Measurements from ENCODE around the gene ENTPD2.

Gene ENTPD2

DNA sequence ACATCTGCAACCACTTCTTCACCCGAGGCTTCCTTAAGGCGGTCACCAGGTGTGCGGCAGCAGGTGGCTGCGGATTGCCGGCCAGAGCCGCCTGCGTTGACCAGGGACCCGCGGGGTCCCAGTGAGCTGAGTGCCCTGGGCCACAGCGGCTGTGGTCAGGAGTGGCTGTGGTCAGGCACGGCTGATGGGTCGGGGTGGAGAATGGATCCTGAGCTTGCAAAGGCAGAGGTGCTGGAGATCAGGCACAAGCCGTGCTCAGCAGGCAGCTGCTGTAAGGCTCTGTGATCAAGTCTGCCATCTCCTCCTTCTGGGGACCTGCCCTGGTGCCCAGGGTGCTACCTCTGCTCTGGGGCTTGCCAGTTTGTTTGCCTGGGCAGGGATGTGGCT lies 25.5 kb upstream of the ENTPD2 start:
- DNase-seq (ENCODE audit: low read depth) = no peak

DNA sequence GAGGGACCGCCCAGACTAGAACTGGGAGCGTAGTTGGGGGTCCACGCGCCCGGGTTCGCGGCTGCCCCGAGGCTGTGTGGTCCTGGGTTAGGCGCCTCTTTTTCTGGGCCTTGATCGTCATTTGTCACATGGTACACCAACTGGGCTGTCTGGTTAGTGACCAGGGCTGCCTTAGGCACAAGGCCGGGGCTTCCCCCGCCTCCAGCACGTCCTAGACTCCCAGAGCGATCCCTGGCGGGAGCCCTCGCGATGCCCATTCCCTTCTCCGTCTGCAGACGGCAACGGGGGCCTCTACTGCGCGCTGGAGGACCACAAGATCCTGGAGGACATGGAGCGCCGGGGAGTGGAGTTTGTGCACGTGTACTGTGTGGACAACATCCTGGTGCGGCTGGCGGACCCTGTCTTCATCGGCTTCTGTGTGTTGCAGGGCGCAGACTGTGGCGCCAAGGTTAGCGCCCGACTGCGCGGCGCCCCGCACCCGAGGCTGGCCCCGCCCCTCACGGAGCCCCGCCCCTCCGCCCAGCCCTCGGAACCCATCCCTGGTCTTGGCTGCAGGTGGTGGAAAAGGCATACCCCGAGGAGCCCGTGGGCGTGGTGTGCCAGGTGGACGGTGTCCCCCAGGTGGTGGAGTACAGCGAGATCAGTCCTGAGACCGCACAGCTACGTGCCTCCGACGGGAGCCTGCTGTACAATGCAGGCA lies 25.0 kb upstream of the ENTPD2 start:
- no peak for DNase-seq (ENCODE audit: low read depth)

DNA sequence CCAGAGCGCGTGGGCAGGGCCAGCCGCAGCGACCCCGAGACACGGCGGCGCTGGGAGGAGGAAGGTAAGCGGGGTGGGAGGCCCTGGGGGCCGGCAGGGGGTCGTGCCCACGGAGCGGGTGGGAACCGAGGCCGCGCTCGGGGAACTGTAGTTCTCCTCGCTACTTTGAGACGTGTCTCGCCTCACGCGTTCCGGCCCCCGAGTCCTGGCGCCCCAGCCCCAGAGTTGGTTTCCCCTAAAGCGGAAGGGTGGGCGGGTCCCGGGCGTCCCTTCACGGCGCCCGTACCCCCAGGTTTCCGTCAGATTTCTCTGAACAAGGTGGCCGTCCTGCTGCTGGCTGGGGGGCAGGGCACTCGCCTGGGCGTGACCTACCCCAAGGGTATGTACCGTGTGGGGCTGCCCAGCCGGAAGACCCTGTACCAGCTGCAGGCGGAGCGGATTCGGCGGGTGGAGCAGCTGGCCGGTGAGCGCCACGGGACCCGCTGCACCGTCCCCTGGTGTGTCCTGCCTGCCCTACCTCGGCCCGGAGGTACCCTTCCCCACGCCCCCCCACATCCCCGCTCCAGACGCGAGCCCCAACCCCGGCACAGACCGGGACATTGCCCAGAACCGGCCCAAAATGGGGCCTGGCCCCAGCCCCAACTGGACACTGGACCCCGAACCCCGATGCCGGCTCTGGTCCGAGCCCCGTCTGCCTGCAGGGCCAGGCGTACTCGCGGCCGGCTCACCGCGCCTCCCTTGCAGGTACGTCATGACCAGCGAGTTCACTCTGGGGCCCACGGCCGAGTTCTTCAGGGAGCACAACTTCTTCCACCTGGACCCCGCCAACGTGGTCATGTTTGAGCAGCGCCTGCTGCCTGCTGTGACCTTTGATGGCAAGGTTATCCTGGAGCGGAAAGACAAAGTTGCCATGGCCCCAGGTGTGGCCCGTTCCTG lies 24.2 kb upstream of the ENTPD2 start:
- DNase-seq (ENCODE audit: low read depth) = no peak

DNA sequence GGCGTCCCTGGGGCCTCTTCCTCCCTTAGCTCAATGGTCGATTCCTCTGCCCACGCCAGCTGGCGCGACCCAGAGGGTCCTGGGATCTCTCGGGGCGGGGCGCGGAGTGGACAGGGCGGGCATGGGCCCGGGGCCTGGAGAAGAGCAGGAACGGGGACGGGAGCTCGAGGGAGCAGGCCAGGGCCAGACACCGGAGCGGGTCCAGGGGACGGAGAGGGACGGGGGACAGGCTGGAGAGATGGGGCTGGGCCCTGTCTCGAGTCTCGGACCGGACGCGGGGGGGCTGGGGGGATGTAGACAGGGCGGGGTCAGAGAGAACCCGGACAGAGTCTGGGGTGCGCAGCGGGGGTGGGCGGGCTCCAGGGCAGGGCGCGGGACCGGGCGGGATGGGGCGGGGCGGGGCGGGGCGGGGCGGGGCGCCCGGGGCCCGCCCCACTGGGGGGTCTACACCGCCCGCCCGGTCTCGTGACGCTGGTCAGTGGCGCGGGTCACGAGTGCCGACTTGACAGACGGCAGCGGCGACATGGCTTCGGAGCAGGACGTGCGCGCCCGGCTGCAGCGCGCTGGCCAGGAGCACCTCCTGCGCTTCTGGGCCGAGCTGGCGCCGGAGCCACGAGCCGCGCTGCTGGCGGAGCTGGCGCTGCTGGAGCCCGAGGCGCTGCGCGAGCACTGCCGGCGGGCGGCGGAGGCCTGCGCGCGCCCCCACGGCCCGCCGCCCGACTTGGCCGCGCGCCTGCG lies 23.3 kb upstream of the ENTPD2 start, which contains the start of gene UAP1L1:
TSS of gene UAP1L1 (plus strand) at position 508 of the 738 bp plus-strand sequence. CDS start at position 524, 16 bp downstream.
- DNase-seq (ENCODE audit: low read depth) = no peak

DNA sequence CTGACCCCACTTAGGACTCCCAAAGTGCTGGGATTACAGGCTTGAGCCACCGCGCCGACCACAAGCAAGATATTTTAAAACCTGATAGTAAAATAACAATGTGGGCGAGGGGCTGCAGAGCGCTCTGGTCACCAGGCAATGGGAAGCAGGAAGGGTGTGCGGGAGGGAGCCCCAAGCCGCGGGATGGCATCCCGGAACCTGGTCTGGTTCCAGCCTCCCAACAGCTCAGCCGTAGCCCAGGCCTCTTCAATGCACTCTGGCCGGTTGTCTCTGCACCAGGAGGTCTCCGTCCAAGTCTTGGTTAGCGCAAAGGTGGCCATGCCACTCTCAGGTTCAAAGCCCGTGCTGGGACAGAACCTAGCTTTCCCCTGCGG lies 22.8 kb upstream of the ENTPD2 start:
- no peak for DNase-seq (ENCODE audit: low read depth)

DNA sequence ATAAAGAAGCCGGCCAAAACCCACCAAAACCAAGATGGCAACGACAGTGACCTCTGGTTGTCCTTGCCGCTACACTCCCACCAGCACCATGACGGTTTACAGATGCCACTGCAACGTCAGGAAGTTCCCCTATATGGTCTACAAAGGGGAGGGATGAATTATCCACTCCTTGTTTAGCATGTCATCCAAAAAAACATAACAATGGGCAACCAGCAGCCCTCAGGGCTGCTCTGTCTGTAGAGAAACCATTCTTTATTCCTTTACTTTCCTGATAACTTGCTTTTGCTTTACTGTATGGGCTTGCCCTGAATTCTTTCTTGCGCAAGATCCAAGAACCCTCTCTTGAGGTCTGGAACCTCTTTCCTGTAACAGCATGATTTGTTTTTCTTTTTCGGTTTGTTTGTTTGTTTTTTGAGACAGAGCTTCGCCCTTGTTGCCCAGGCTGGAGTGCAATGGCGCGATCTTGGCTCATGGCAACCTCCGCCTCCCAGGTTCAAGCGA lies 21.5 kb upstream of the ENTPD2 start:
- DNase-seq (ENCODE audit: low read depth) = no peak

DNA sequence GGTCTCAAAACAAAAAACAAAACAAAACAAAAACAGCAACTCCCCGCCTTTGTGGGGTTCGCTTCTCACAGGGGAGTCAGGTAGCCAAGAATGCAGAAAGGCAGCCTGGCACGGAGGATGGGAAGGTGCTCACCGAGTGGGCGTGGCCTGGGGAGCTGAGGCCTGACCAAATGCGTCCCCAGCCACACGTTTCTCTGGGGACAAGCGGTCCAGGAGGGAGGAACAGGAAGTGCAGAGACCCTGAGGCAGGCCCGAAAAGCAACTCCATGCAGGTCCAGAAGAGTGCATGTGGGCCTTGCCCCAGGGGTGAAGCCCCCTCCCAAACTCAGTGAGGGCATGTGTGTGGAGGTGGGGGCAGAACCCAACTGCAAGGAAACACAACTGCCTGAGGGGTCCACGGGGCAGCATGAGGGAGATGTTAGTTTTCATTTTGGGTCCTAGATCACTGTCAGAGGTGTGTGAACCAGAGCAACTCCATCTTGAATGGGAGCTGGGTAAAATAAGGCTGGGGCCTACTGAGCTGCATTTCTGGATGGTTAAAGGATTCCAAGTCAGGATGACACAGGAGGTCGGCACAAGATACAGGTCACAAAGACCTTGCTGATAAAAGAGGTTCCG lies 20.9 kb upstream of the ENTPD2 start:
- DNase-seq (ENCODE audit: low read depth) = no peak

DNA sequence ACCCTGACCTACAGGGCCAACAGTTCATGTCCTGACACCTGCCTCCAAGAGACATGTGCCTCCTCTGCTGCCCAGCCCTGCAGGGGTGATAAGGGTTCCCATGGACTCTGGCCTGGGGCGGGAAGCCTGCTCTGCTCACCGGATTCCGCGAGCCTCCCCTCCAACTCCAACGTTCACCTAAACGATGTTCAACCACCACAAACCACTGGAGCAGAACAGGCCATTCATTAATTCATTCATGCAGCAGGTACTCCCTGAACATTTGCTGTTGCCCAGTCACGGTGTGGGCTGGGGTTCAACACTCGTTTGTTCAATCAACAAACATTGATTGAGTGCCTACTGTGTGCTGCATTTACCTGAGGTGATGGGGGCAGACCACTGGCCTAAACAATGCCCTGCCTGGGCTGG lies 20.1 kb upstream of the ENTPD2 start:
- no peak for DNase-seq (ENCODE audit: low read depth)

DNA sequence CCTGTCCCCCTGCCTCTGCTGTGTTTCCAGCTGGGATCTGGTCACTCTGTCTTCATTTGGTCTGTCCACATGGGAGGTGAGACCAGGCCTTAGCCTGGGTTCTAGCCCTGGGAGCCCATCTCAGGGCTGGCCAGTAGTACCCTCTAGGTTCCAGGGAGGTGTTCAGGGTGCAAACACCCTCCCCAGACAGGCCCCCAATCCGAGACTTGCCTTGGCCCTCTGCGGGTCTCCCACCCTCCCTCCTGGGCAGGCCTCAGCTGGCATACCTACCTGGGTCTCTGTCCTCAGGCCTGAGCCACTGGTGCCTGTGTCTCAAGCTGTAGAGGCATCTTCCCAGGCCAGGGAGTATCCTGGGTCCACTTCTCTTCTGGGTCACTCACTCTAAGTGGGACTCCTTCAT lies 17.4 kb upstream of the ENTPD2 start:
- no peak for DNase-seq (ENCODE audit: low read depth)

DNA sequence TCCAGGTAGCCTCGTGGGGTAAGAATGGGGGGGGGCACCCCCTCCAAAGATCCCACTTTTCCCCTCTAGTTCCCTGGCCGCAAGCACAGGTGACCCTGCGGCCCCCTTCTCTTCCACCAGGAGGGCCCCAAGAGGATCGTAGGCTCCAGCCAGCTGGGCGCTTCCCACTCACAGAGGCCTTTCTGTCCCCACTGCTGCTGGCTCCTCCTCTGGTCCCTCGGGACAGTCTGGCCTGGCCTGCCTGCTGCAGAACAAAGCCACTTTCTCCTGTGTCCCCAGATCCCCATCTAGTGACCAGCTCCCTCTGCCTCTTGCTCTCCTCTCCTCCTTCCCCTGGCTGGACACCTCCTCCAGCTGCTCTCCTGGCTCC lies 17.0 kb upstream of the ENTPD2 start:
- no peak for DNase-seq (ENCODE audit: low read depth)

DNA sequence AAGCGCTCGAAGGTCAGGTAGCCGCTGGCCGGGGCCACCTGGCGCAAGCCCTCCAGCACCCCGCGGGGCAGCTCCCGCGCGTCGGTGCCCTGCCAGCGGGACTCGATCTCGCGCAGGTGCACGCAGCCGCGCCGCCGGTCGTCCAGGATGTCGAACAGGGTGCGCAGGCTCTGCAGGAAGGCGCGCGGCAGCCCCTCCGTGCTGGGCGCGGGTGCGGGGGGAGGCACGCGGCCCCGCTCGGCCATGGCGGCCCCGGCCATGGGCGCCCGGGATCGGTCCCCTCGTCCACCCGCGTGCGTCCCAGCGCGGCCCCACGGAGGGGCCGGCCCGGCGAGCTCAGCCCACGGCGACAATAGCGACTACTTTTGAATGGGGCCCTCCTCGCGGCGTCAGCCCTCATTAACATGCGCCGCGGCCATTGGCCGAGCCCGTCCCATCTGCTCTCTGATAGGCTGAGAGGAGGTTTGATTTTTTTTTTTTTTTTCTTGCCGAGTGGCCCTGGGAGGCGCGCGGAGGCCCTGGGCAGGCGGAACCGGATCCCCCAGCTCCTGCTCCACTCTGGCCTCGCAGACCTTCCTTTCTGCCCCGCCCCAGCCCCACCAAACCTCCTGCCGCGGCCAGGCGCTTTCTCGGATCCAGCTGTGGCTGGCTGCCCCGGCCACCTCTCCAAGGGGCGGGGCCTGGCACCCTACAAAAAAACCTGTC lies 16.5 kb upstream of the ENTPD2 start, which contains the start of gene SAPCD2:
TSS of gene SAPCD2 (minus strand) at position 357 of the 705 bp plus-strand sequence. CDS start at position 260, 97 bp downstream.
- peak; percentile 71 for DNase-seq (ENCODE audit: low read depth)

DNA sequence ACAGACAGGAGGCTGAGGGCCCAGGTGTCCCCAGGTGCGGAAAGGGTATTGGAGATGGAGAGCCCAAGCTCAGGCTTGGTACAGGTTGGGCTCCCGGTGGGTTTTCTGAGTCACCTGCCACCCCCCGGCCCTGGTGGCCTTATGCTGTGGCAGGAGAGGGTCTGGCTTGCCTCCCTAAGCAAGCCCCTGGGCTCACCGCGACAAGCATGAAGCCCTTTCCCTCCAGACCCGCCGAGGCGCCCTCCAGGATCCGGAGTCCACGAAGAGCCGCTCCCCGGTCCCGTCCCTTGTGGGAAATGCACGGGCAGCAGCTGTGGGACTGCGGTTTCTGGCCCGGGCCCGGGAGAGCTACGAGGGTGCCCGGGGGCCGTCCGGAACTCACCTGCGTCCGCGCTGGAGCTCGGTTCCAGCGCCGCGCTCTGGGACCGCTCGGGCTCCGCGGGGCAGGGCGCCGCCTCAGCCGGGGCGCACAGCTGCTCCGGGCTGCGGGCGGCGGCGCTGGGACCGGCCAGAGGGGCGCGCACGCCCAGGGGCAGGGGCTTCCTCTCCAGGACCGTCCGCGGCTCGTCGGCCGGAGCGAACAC lies 15.7 kb upstream of the ENTPD2 start:
- no peak for DNase-seq (ENCODE audit: low read depth)

DNA sequence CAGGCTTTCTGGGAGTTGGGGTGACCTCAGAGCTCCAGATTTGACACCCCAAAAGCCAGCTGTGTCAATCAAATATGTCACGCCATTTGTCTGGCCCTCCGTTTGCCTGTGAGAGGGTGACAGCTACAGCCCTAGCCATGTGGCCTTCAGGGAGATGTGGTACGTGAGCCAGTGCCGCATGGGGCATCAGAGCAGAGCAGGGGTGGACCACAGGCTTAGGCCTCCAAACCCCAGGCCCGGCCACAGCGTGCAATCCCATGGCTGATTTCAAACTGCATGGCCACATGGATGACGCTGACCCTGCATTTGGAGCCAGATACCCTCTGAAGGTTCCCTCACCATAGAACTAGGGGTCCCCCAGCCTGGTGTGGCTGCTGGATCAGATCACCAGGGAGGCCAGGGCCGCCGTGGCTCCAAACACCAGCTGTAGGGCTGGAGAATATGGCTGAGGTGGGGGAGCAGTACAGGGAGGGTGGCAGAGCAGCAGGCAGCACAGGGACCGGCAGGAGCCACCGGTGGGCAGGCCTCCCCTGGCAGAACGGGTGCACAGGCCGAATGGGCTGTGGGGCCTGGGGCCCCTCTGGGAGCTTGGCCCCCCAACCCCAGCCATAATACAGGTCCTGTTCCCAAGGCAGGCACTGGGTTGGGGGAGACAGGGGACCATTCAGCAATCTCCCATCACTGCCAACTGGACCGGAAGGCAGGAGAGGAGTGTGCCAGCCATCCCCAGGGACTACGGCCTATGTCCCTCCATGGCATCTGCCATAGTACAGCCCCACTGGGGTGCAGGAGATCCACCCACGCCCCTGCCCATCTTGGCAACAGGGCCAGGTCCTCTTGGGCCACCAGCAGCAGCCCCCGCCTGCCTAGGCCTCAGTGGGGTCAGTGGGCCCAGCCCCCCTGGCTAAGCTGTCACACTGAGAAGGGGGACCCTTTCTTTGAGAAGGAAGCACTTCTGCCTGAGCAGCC lies 15.0 kb upstream of the ENTPD2 start:
- no peak for DNase-seq (ENCODE audit: low read depth)

DNA sequence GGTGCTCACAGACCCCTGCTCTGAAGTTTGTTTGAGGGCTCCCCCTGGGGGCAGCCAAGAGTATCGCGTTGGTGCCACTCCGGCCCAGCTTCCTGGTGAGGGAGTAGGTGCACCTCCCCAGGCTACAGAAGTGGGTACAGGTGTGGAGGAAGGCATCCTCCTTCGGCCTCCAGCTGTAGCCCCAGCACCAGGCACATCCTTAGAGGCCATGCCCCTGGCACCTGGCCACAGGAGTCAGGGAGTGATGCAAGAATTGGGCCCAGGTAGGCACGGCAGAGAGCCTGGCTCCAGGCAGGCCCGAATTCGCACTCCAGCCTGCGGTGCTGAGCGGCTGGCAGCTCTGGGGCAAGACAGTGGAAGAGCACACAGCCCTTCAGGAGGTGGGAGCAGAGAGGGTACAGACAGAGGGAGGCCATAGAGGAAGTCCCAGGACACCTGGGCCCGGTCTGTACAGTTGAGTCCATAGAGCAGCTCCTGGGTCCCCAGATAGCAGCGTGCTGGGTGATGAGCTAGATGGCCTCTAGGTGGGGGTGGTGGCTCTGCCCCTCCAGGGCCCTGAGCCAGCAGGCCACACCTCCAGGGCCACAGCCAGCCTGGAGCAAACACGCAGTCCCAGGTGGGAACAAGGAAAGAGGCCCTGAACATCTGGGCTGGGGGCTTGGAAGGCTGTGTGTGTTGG lies 14.1 kb upstream of the ENTPD2 start:
- DNase-seq (ENCODE audit: low read depth) = peak; percentile 81

DNA sequence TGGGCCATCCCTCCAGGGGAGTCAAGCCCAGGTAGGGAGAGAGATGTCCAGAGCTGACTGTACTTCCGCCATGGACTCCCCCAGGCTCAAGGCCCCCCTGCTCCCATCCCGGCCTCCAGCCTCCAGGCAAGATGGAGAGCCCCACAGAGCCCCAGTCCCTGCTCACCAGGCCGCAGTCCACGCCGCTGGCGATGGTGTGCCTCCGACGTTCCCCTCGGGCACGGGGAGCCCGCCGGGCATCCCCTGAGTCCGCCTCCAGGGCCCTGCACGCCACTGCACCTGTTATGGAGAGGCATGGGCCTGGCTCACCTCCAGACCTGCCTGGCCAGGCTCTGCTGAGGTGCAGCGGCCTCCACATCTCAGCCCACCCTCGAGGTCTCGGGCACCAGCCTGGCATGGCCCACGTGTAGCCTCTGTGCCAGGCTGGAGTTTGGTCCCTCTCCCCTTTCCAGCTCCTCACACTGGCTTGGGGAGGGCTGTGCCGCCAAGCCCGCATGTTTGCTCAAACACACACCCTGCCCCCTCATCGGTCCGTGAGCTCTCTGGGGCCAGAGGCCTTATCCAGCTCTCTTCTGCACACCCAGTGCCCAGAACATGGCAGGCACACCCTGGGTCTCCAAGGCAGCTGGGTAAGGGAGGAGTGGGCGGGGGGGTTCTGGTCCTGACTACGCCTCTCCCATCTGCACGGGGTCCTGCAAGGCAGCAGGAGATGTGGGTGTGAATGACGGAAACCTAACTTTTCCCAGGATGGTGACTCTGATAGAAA lies 12.4 kb upstream of the ENTPD2 start:
- DNase-seq (ENCODE audit: low read depth) = no peak

DNA sequence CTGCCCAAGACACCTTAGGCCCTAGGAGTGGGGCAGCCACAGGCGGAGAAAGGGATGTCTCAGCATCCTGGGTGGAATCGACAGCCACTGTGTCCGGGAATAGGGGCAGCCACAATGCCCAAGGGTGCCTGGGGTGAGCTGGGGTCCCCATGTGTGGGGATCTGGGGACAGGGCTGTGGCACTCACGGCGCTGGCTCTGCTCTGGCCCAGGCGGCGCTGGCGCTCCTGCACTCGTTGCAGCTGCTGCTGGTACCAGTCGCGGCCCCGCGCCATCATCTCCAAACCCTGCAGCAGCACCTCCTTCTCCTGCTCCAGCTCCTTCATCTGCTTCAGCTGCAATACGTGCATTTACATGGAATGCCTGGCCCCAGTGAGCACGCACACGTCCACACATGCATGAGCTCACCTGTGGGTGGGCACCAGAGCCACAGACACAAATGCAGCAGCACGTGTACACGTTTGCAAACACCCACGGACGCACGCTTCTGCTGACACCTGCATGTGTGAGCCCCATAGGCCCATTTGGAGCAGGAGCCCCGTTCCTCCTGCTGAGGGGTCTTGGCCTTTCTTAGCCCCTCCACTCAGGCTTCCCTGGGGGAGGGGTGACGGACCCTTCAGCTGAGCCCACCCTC lies 11.6 kb upstream of the ENTPD2 start:
- no peak for DNase-seq (ENCODE audit: low read depth)

DNA sequence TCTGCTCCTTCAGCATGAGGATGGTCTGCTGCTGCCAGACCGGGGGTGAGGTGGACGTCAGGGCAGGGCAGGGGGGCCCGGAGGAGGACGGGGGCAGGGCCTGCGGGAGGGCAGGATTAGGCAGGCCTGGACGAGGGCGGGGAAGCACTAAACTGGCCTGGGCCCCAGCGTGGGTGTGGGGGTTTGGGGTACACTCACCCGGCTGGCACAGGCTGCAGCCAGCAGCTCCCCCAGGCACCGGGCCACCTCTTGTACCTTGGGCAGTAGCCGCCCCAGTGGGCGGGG lies 11.0 kb upstream of the ENTPD2 start:
- no peak for DNase-seq (ENCODE audit: low read depth)

Measured in activated T-cell treated with anti-CD3 and anti-CD28 coated beads for 1 hour (primary cell).